IMR-90 (cell line): Measurements from ENCODE around the gene CIAO3.

Experiments used
- BHLHE40 ChIP-seq: fragments of 150-350 bp; IDR thresholded peaks from 2 replicates; pipeline ENCODE4 v1.6.1; 2016; ENCODE audit warnings: mild to moderate bottlenecking, low read depth, low read length
- CHD1 ChIP-seq: IDR thresholded peaks from 2 replicates; pipeline ENCODE4 v1.6.1; 2012; ENCODE audit warnings: low read depth, low read length, improper control_type of control experiment
- CTCF ChIP-seq: conservative IDR thresholded peaks from 2 replicates; pipeline ENCODE4 v1.5.1; 2012; ENCODE audit warnings: mild to moderate bottlenecking, low read depth, low read length, improper control_type of control experiment
- FOS ChIP-seq: fragments of 150-350 bp; IDR thresholded peaks from 2 replicates; pipeline ENCODE4 v1.6.1; 2016; ENCODE audit warnings: low read depth, low read length
- MAFK ChIP-seq: IDR thresholded peaks from 2 replicates; pipeline ENCODE4 v1.6.1; 2012; ENCODE audit warnings: low read depth, low read length, improper control_type of control experiment
- MXI1 ChIP-seq: IDR thresholded peaks from 2 replicates; pipeline ENCODE4 v1.6.1; 2012; ENCODE audit warnings: low read depth, mild to moderate bottlenecking, low read length, moderate library complexity, borderline replicate concordance
- NFE2L2 ChIP-seq: fragments of 150-350 bp; IDR thresholded peaks from 2 replicates; pipeline ENCODE4 v1.6.1; 2016; ENCODE audit warnings: low read depth, mild to moderate bottlenecking, low read length
- POLR2A ChIP-seq: IDR thresholded peaks from 2 replicates; pipeline ENCODE4 v1.6.1; 2012; ENCODE audit warnings: mild to moderate bottlenecking, low read depth, low read length
- RAD21 ChIP-seq: IDR thresholded peaks from 2 replicates; pipeline ENCODE4 v1.6.1; 2012; ENCODE audit warnings: low read length, improper control_type of control experiment
- RFX5 ChIP-seq: IDR thresholded peaks from 2 replicates; pipeline ENCODE4 v1.8.0; 2012; ENCODE audit warnings: low read depth, mild to moderate bottlenecking, low read length, moderate library complexity
- SMC3 ChIP-seq: fragments of 150-350 bp; IDR thresholded peaks from 2 replicates; pipeline ENCODE4 v1.6.1; 2016; ENCODE audit warnings: low read depth, mild to moderate bottlenecking, antibody characterized with exemption, low read length, moderate library complexity
- TF ChIP-seq, protein P1 (sequence below): fragments of 150-350 bp; IDR thresholded peaks from 2 replicates; pipeline ENCODE4 v1.6.1; 2016; ENCODE audit warnings: low read depth, mild to moderate bottlenecking, low read length, moderate library complexity, borderline replicate concordance
- TF ChIP-seq, protein P2 (sequence below): fragments of 150-350 bp; IDR thresholded peaks from 2 replicates; pipeline ENCODE4 v1.6.1; 2017; ENCODE audit warnings: mild to moderate bottlenecking, antibody characterized with exemption, low read length, low read depth

DNA sequence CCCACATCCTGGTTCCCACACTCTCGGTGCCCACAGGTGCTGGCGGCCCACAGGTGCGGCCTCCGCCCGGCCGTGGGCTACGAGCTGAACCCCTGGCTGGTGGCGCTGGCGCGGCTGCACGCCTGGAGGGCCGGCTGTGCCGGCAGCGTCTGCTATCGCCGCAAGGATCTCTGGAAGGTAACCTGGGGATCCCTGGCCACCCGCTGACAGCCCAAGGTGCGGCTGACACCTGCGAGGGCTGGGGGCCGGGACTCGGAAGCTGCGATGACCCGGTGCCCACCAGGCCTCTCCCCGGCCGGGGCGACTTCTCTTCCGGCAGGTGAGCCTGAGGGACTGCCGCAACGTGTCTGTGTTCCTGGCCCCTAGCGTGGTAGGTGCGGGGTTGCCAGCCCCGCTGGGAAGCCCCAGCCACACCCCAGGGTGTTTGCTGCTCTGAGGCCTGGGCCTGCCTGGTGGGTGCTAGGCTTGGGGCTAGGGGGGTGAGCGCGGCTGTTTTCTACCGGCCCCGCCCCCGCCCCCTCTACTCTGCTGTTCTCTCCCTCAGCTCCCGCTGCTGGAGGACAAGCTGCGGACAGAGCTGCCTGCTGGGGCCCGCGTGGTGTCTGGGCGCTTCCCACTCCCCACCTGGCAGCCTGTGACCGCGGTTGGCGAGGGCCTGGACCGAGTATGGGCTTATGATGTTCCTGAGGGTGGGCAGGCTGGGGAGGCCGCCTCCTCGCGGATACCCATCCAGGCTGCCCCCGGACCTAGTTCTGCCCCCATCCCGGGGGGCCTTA lies 18.8 kb downstream of the CIAO3 start:
- TF ChIP-seq CTCF = no peak
- TF ChIP-seq, protein P1, sequence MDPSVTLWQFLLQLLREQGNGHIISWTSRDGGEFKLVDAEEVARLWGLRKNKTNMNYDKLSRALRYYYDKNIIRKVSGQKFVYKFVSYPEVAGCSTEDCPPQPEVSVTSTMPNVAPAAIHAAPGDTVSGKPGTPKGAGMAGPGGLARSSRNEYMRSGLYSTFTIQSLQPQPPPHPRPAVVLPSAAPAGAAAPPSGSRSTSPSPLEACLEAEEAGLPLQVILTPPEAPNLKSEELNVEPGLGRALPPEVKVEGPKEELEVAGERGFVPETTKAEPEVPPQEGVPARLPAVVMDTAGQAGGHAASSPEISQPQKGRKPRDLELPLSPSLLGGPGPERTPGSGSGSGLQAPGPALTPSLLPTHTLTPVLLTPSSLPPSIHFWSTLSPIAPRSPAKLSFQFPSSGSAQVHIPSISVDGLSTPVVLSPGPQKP = no peak
- no peak for TF ChIP-seq CHD1
- TF ChIP-seq RFX5 = no peak
- no peak for TF ChIP-seq FOS
- no peak for TF ChIP-seq POLR2A
- TF ChIP-seq MXI1 = no peak
- TF ChIP-seq BHLHE40 = no peak
- no peak for TF ChIP-seq MAFK
- TF ChIP-seq, protein P2, sequence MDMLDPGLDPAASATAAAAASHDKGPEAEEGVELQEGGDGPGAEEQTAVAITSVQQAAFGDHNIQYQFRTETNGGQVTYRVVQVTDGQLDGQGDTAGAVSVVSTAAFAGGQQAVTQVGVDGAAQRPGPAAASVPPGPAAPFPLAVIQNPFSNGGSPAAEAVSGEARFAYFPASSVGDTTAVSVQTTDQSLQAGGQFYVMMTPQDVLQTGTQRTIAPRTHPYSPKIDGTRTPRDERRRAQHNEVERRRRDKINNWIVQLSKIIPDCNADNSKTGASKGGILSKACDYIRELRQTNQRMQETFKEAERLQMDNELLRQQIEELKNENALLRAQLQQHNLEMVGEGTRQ = no peak
- TF ChIP-seq RAD21 = no peak
- TF ChIP-seq SMC3 = no peak
- no peak for TF ChIP-seq NFE2L2
